Type B pancreatic cell (in vitro differentiated cells): Measurements from ENCODE around the gene UNC93A. TPM values are rescaled to one million over a fixed set of nuclear protein-coding genes. Genes with fewer than 3 reads are reported as not detected.
"Not testable (repeated sequence)": the region's sequence is repeated elsewhere in the genome, so short reads cannot be mapped to it uniquely, and the experiment has no call there.

Source experiments
- DNase-seq: peaks from one replicate; pipeline ENCODE4 v3.0.0; 2021; ENCODE audit warnings: mixed read lengths; ENCODE audit not compliant: unreplicated experiment; ENCODE audit errors: extremely low spot score
- H3K27ac Mint-ChIP-seq: 2 replicates; pipeline ENCODE4 v1.8.0; 2021; ENCODE audit warnings: mild to moderate bottlenecking, mixed read lengths
- H3K27me3 Mint-ChIP-seq: 2 replicates; pipeline ENCODE4 v1.8.0; 2021; ENCODE audit warnings: mixed read lengths
- H3K36me3 Mint-ChIP-seq: 2 replicates; pipeline ENCODE4 v1.8.0; 2021; ENCODE audit warnings: mixed read lengths
- H3K4me1 Mint-ChIP-seq: one replicate; pipeline ENCODE4 v1.8.0; 2021; ENCODE audit warnings: mixed read lengths; ENCODE audit not compliant: unreplicated experiment
- H3K4me3 Mint-ChIP-seq: 2 replicates; pipeline ENCODE4 v1.8.0; 2021; ENCODE audit warnings: mild to moderate bottlenecking, mixed read lengths
- H3K9me3 Mint-ChIP-seq: 2 replicates; pipeline ENCODE4 v1.8.0; 2021; ENCODE audit warnings: mixed read lengths
- CTCF ChIP-seq: fragments of 200-600 bp; sonication (generic); conservative IDR thresholded peaks from 2 replicates; pipeline ENCODE4 v1.5.0; 2021; ENCODE audit warnings: antibody characterized with exemption, mild to moderate bottlenecking
- total RNA-seq: library from RNA; stranded (reverse); gene quantifications from 2 replicates; pipeline ENCODE4 v1.2.1, GENCODE V29; 2021; ENCODE audit warnings: low replicate concordance

UNC93A gene
- total RNA-seq, 1 donor from 2014 or later, result 3.7 TPM

- Mint-ChIP-seq H3K27ac (no peak overlapping the region), H3K4me1 (peaks cover 19% of the 10 kb centered on the region), H3K36me3 (no peaks in the 10 kb centered on the region), H3K27me3 (peaks cover 7% of the 10 kb centered on the region), H3K9me3 (no peaks in the 10 kb centered on the region), H3K4me3 (no peak overlapping the region)
- DNase-seq, result peak; percentile 47
- TF ChIP-seq CTCF, result no peak
Observed at GRCh38 chr6:167285077-167285770, 5.9 kb upstream of the UNC93A start.

GRCh38 chr6:167287513-167288048 is 3.5 kb upstream of the UNC93A start:
- H3K27me3 Mint-ChIP-seq, result peaks cover 11% of the 10 kb centered on the region
- H3K36me3 Mint-ChIP-seq, result no peaks in the 10 kb centered on the region
- H3K27ac Mint-ChIP-seq, result no peak overlapping the region
- H3K4me1 Mint-ChIP-seq, result peaks cover 13% of the 10 kb centered on the region
- no peak for TF ChIP-seq CTCF
- no peak overlapping the region for H3K4me3 Mint-ChIP-seq
- DNase-seq, result no peak
- H3K9me3 Mint-ChIP-seq, result no peaks in the 10 kb centered on the region

GRCh38 chr6:167288591-167289225 is 2.4 kb upstream of the UNC93A start:
- TF ChIP-seq CTCF, result peak; percentile 84
- Mint-ChIP-seq H3K27me3 (peaks cover 11% of the 10 kb centered on the region), H3K4me1 (peaks cover 13% of the 10 kb centered on the region)
- H3K9me3 Mint-ChIP-seq, H3K27ac Mint-ChIP-seq, H3K36me3 Mint-ChIP-seq, DNase-seq, H3K4me3 Mint-ChIP-seq: not testable (repeated sequence)

GRCh38 chr6:167289291-167289690 is 1.8 kb upstream of the UNC93A start:
- H3K4me1 Mint-ChIP-seq, H3K27me3 Mint-ChIP-seq, H3K9me3 Mint-ChIP-seq, DNase-seq, H3K36me3 Mint-ChIP-seq, H3K4me3 Mint-ChIP-seq, H3K27ac Mint-ChIP-seq: not testable (repeated sequence)

- Mint-ChIP-seq H3K27me3 (peaks cover 14% of the 10 kb centered on the region), H3K4me3 (no peak overlapping the region), H3K9me3 (no peaks in the 10 kb centered on the region), H3K4me1 (peaks cover 7% of the 10 kb centered on the region), H3K36me3 (no peaks in the 10 kb centered on the region), H3K27ac (no peak overlapping the region)
- TF ChIP-seq CTCF, result no peak
- no peak for DNase-seq
Observed at GRCh38 chr6:167291623-167292300, 647 bp downstream of the UNC93A start.
